NT2/D1 (cell line): Measurements from ENCODE around the gene ZNF319.
A peak's percentile ranks its signal among the peaks of the same experiment; 100 is the strongest.

Experiments used
- DNase-seq: peaks from one replicate; pipeline ENCODE4 v3.0.0-alpha.2; 2011; ENCODE audit warnings: low read depth, low spot score
- H3K27me3 ChIP-seq: 2 replicates; pipeline ENCODE4 v1.6.0; 2011; ENCODE audit warnings: mild to moderate bottlenecking; ENCODE audit not compliant: insufficient read length, insufficient read depth
- H3K36me3 ChIP-seq: 2 replicates; pipeline ENCODE4 v1.6.1; 2011; ENCODE audit warnings: mild to moderate bottlenecking, low read length, mixed read lengths; ENCODE audit not compliant: insufficient read depth, insufficient read length
- H3K4me1 ChIP-seq: 2 replicates; pipeline ENCODE4 v1.5.1; 2011; ENCODE audit not compliant: insufficient read depth, insufficient read length
- H3K4me3 ChIP-seq: 2 replicates; pipeline ENCODE4 v1.5.1; 2011; ENCODE audit warnings: low read depth; ENCODE audit not compliant: insufficient read length
- H3K9ac ChIP-seq: 2 replicates; pipeline ENCODE4 v1.6.0; 2011; ENCODE audit warnings: low read depth; ENCODE audit not compliant: insufficient read length
- H3K9me3 ChIP-seq: 2 replicates; pipeline ENCODE4 v1.5.1; 2011; ENCODE audit warnings: mild to moderate bottlenecking, low read length; ENCODE audit not compliant: insufficient read depth
- SUZ12 ChIP-seq: IDR thresholded peaks from 2 replicates; pipeline ENCODE4 v1.6.1; 2011; ENCODE audit not compliant: insufficient read length, insufficient read depth; ENCODE audit errors: extremely low read depth
- YY1 ChIP-seq: IDR thresholded peaks from 2 replicates; pipeline ENCODE4 v1.6.1; 2011; ENCODE audit not compliant: insufficient read length, insufficient read depth
- ZNF274 ChIP-seq: IDR thresholded peaks from 2 replicates; pipeline ENCODE4 v1.6.1; 2011; ENCODE audit warnings: mild to moderate bottlenecking, low read depth, low read length

Gene ZNF319

DNA sequence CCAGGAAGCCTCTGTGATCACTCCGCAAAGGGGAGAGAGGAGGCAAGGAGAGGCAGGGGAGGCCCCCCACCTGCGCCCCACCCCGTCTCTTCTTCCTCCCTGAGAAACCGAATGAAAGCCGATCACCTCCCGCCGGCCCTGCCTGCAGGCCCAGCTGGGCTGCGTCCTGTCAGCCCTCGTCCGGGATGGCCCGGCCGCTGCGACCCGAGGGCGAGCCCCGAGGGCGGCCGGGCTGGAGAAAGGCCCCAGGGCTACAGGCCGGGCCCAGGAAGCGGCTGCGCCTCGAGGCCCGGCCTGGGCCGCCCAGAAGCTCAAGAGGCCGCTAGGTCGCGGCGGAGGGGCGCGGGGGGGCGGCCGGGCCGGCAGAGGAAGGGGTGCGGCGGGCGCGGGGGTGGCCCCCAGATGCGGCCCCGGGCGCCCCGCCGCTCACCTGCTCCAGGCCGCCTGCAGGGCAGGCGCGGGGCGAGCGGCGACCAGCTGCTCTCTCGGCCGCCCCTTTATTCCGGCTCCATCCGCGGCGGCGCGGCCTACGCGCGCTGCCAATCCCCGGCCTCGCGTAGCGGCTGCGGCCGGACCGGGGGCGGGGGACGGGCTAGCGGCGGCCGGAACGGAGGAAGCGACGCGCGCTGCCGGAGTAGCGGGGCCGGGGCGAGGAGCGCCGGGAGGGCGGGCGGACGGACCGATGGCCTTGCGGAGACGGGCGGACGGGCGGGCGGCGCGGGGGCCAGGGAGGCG is at the start of gene ZNF319:
Gene ZNF319 (minus strand): TSS at position 702 of the 735 bp plus-strand sequence. CDS start 2,407 bp downstream, outside the sequence.
- Histone ChIP-seq H3K27me3 (no peaks in the 10 kb centered on the region), H3K4me1 (peaks cover 29% of the 10 kb centered on the region), H3K9me3 (no peaks in the 10 kb centered on the region), H3K4me3 (peak within 1 kb of the TSS; percentile 85), H3K36me3 (peaks cover 58% of the 10 kb centered on the region), H3K9ac (peak within 1 kb of the TSS; percentile 95)
- no peak for DNase-seq
- no peak for TF ChIP-seq SUZ12
- no peak for TF ChIP-seq YY1
- no peak for TF ChIP-seq ZNF274

DNA sequence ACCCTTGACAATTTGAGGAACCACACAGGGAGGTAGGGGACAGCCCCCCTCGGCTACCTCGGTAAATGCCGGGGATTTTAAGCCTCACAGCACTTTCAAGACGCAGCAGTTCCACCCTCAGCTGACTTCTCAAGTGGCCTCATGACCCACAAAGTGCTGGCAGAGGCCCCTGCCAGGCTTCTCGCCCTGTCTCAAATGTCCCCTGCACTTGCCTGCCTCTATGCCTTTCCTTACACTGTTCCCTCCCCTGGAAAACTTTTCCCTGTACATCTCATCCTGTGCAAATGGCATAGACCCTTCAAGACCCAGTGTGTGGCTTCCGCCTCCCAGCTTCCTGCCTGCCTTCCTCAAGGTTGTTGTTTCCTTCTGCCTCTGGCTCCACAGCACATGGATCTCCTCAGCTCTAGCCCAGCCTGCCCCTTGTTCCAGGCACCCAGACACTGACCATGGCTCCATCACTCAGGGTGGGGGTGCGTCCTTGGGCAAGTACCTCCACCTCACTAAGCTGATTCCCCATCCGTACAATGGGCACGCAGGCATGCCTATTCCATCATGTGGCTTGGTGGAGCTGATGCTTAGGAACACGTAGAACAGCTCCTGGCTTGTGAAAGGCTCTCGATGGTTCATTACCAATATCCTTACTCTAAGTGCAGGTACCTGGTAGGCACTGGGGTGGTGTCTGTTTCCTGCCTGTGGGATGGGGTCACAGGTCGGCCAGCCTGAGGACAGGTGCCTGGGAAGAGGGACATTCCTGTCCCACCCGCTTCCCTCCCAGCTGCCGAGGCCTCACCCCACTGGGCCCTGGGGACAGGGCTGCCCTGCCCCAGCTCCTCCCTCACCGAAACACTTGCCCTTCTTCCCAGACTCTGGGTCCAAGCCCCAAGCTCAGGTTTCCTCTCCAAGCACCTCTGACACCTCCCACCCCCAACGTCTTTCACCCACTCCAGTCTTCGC is 49.0 kb upstream of the ZNF319 start:
- H3K9me3 ChIP-seq, result no peaks in the 10 kb centered on the region
- H3K27me3 ChIP-seq, result no peaks in the 10 kb centered on the region
- peak overlapping the region; percentile 28 for H3K9ac ChIP-seq
- DNase-seq, result no peak
- H3K36me3 ChIP-seq, result peaks cover 12% of the 10 kb centered on the region
- no peak overlapping the region for H3K4me3 ChIP-seq
- TF ChIP-seq YY1, result no peak
- no peak for TF ChIP-seq ZNF274
- TF ChIP-seq SUZ12, result no peak
- peaks cover 37% of the 10 kb centered on the region for H3K4me1 ChIP-seq

DNA sequence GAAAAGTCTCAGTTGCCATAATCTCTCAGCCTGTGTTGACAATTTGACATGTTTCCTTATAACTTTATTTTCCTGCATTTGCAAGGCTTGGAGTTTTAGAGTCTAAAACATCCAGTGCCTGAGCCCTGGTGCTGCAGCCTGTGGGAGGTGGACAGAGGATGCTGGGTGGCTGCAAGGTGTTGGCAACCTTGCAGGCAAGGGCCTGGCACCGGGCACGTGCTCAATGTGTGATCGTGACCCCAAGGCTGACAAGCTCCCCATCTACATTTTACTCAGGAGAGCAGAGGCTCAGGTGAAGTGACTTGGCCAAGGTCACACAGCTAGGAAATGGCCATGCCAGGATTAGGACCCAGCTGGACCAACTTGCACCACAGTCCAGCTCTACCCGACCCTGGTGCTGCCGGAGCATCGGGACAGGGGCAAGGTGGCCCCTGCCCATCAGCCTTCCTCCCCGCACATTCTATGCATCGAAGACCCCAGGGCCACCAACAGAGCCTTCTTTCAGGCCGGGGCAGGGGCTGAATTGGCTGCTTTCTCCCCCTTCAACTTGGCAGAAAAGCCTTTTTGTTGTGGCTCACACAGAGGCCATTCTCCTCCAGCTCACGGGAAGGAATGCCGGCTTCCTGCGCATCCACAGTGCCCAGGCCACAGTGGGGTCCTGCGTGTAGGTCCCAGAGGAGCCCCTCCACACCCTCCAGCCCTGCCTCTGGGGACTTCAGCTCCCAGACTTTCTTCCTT is 48.2 kb upstream of the ZNF319 start:
- peak overlapping the region; percentile 28 for H3K9ac ChIP-seq
- H3K9me3 ChIP-seq, result no peaks in the 10 kb centered on the region
- DNase-seq, result no peak
- TF ChIP-seq ZNF274, result no peak
- TF ChIP-seq YY1, result no peak
- no peak for TF ChIP-seq SUZ12
- no peaks in the 10 kb centered on the region for H3K27me3 ChIP-seq
- H3K4me3 ChIP-seq, result no peak overlapping the region
- H3K36me3 ChIP-seq, result peaks cover 21% of the 10 kb centered on the region
- H3K4me1 ChIP-seq, result peaks cover 37% of the 10 kb centered on the region

DNA sequence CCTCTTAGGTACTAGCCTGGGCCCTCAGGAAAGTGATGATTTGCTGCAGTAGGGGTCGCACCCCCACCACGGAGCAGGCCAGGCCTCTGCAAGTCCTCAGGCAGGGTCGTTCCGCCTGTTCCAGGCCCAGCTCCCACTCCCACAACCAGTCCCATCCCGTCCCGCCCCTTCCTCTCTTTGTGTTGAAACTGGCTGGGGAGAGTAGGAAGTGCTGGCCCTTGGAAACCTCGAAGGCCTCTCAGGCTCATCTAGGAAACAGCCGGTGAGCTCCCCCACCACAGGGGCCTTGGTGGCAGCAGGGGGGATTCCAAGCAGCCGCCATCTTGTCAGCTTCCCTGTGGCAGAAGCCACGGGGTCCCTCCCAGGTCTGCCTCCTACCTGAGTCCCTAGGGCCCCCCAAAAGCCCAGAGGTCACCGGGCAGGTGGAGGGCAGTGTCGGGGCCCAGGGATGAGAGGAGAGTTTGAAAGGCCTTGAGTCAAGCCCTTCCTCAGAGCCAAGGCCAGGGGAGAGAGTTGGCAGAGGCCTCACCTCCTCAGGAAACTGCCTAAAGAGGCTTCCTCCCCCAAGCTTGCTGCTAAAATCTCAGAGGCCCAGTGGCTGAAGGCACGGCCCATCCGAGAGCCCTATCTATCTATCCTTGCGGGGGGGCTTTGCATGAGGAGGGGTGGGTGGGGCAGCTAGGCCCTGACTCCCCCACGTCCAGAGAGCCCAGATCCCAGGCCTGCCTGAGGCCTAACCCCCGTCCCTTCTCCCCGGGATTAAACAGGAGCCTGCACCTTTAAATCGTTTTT is 47.3 kb upstream of the ZNF319 start:
- TF ChIP-seq YY1 (no peak), ZNF274 (no peak)
- Histone ChIP-seq H3K27me3 (no peaks in the 10 kb centered on the region), H3K4me3 (no peak overlapping the region), H3K9ac (peak overlapping the region; percentile 53), H3K9me3 (no peaks in the 10 kb centered on the region), H3K36me3 (peaks cover 30% of the 10 kb centered on the region), H3K4me1 (peaks cover 37% of the 10 kb centered on the region)
- DNase-seq, result no peak

DNA sequence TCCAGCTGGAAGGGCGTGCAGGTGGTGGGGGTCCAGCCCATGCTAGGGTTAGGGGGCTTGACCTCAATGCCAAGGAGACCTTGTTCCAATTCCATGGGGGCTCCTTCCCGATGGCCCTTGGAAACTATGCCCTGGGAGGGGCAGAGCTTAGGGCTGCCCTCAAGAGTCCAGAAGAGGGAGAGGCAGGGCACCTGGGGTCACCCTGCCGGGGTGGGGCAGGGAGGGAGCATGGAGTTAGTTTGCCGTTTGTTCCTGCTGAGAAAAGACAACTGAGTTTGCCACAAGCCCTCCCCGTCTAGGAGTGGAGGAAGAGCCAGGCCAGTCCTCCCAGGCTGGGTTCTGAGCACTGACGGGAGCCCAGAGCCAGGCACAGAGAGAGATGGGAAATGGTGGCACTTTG is 46.5 kb upstream of the ZNF319 start:
- no peak for DNase-seq

DNA sequence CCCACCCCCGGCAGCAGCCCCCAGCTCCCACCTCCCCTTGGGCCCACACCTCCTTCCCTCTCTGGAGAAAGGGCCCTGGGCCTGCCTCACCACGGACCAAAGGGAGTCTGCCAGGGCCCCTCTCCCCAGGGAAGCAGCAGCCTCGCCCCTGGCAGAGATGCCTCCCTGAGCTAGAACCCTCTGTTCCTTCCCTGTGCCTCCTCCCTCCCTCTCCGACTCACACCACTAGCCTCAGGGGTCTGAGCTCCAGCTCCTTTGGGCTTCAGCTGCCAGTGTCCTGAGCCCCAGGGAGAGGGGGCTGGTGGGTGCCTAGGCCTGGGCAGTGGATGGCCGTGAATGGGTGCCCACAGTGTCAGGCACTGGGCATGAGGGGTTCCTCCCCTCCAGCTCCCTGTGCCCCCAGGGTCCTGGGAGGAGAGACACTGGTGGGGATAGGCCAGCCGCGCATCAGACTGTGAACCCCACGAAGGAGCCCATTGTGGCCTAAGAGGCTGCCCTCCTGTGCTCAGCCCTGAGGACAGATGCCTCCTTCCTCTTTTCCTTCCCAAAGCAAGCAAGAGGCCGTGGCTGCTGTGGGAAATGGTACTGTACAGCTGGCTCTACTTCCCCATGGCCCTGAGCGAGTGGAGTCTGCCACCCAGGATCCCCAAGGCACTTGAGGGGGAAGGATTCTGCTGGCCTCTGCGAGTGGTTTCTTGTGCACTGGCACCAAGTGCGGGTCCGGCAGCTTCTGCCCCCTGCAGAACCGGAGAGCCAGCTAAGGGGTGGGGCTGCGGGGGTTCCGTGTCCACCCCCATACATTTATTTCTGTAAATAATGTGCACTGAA is 45.8 kb upstream of the ZNF319 start:
- Histone ChIP-seq H3K4me1 (peaks cover 33% of the 10 kb centered on the region), H3K36me3 (peaks cover 45% of the 10 kb centered on the region), H3K9me3 (no peaks in the 10 kb centered on the region), H3K4me3 (no peak overlapping the region), H3K27me3 (no peaks in the 10 kb centered on the region), H3K9ac (peak overlapping the region; percentile 56)
- DNase-seq, result no peak
- TF ChIP-seq SUZ12 (no peak), ZNF274 (no peak), YY1 (no peak)

More for the DNA sequence above, 46.5 kb upstream of the ZNF319 start:
- TF ChIP-seq YY1 (no peak), ZNF274 (no peak), SUZ12 (no peak)
- Histone ChIP-seq H3K9ac (peak overlapping the region; percentile 53), H3K9me3 (no peaks in the 10 kb centered on the region), H3K36me3 (peaks cover 38% of the 10 kb centered on the region), H3K4me1 (peaks cover 34% of the 10 kb centered on the region), H3K27me3 (no peaks in the 10 kb centered on the region), H3K4me3 (no peak overlapping the region)
